ENCODE results near the gene SLC2A9.
"Not testable (repeated sequence)": the region's sequence is repeated elsewhere in the genome, so short reads cannot be mapped to it uniquely, and the experiment has no call there.

Gene SLC2A9

GRCh38 chr4:9808077-9808476, 213.2 kb downstream of the SLC2A9 start:
- DNase-seq: no peak

DNA sequence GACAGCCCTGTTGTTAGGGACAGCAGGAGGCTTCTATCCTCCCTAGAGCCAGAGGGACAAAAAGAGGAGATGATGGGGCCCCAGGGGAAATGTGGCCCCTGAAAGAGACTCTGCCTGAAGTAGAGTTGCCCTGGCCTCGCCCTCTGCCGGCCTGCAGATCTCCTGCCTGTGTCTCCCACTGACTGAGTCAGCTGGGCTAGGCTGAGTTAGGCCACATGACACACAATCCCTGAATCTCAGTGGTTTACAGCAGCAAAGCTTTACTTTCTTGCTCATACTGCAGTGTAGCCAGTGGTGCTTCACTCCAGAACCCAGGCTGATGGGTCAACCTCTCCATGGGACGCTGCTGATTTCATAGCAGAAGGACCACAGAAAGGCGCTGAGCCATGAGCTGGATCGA, 216.4 kb downstream of the SLC2A9 start:
- DNase-seq: no peak

GRCh38 chr4:9800848-9801247, 220.4 kb downstream of the SLC2A9 start:
- DNase-seq: no peak

- DNase-seq: not testable (repeated sequence)
Observed at GRCh38 chr4:9796641-9797040, 224.7 kb downstream of the SLC2A9 start.

DNA sequence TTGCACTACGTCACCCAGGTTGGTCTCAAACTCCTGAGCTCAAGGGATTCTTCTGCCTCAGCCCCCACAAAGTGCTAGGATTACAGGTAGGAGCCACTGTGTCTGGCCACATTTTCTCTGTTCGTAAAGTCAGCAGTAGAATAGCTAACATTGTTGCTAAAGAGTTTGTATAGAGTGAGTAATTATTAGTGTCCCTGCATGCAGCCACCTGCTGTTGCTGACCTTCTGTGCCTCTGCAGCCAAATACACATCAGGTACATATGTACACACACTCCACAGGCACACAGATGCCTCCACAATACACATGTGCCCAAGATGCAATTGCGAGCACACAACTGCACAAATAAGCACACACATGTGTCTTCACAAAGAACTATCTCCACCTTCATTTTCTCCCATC, 228.9 kb downstream of the SLC2A9 start:
- no peak for DNase-seq

GRCh38 chr4:9785891-9786290, 235.4 kb downstream of the SLC2A9 start:
- not testable (repeated sequence) for DNase-seq

DNA sequence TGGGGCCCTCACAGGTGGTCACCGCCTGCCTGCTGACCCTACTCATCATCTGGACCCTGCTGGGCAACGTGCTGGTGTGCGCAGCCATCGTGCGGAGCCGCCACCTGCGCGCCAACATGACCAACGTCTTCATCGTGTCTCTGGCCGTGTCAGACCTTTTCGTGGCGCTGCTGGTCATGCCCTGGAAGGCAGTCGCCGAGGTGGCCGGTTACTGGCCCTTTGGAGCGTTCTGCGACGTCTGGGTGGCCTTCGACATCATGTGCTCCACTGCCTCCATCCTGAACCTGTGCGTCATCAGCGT, 239.2 kb downstream of the SLC2A9 start:
- no peak for DNase-seq

- no peak for DNase-seq
Observed at GRCh38 chr4:9781343-9782135, 239.8 kb downstream of the SLC2A9 start, which contains the start of gene DRD5. Gene DRD5 (plus strand): TSS chr4:9781634. CDS start chr4:9782030, 396 bp downstream.

Data from activated CD4-positive, alpha-beta T cell treated with anti-CD3 and anti-CD28 coated beads for 1 hour (primary cell).